ENCODE data around the gene DDIAS. TPM values are rescaled to one million over a fixed set of nuclear protein-coding genes. Genes with fewer than 3 reads are reported as not detected.
"Not testable (repeated sequence)": the region's sequence is repeated elsewhere in the genome, so short reads cannot be mapped to it uniquely, and the experiment has no call there.

The DDIAS gene
- total RNA-seq, 1 donor from 2014 or later, result 0.58 TPM

GRCh38 chr11:82959987-82960778 is 58.6 kb downstream of the DDIAS start:
- Histone ChIP-seq H3K27ac (replicated peaks) (no peak overlapping the region), H3K27me3 (ENCODE audit: low read depth) (no peaks in the 10 kb centered on the region), H3K4me1 (no peaks in the 10 kb centered on the region), H3K4me3 (no peak overlapping the region), H3K9me3 (replicated peaks) (no peaks in the 10 kb centered on the region), H3K36me3 (no peaks in the 10 kb centered on the region)
- intact Hi-C loops (cut with micrococcal nuclease), result no loop called here
- no peak for DNase-seq
- no peak for TF ChIP-seq CTCF (IDR thresholded peaks at IDR 0.05; ENCODE audit: borderline replicate concordance)

- intact Hi-C loops (cut with micrococcal nuclease), result no loop called here
- no peak for TF ChIP-seq CTCF (IDR thresholded peaks at IDR 0.05; ENCODE audit: borderline replicate concordance)
- no peak for DNase-seq
- Histone ChIP-seq H3K4me1 (no peaks in the 10 kb centered on the region), H3K9me3 (replicated peaks) (no peaks in the 10 kb centered on the region), H3K27me3 (ENCODE audit: low read depth) (no peaks in the 10 kb centered on the region), H3K27ac (replicated peaks) (no peak overlapping the region), H3K4me3 (no peak overlapping the region), H3K36me3 (no peaks in the 10 kb centered on the region)
Measured at GRCh38 chr11:82960779-82961143, 59.2 kb downstream of the DDIAS start.

GRCh38 chr11:82962021-82962420 is 60.5 kb downstream of the DDIAS start:
- H3K9me3 ChIP-seq (replicated peaks); H3K36me3 ChIP-seq; H3K27ac ChIP-seq (replicated peaks); intact Hi-C loops (cut with micrococcal nuclease); DNase-seq; H3K4me1 ChIP-seq; H3K27me3 ChIP-seq (ENCODE audit: low read depth); H3K4me3 ChIP-seq: not testable (repeated sequence)

GRCh38 chr11:82967381-82967780 is 65.8 kb downstream of the DDIAS start:
- DNase-seq, result no peak
- intact Hi-C loops (cut with micrococcal nuclease), result no loop called here
- TF ChIP-seq CTCF (IDR thresholded peaks at IDR 0.05; ENCODE audit: borderline replicate concordance), result no peak
- Histone ChIP-seq H3K27me3 (ENCODE audit: low read depth) (no peaks in the 10 kb centered on the region), H3K4me3 (no peak overlapping the region), H3K4me1 (no peaks in the 10 kb centered on the region), H3K36me3 (no peaks in the 10 kb centered on the region), H3K27ac (replicated peaks) (no peak overlapping the region), H3K9me3 (replicated peaks) (no peaks in the 10 kb centered on the region)

- no peak for TF ChIP-seq CTCF (IDR thresholded peaks at IDR 0.05; ENCODE audit: borderline replicate concordance)
- intact Hi-C loops (cut with micrococcal nuclease), result no loop called here
- Histone ChIP-seq H3K4me1 (no peaks in the 10 kb centered on the region), H3K36me3 (no peaks in the 10 kb centered on the region), H3K27ac (replicated peaks) (no peak overlapping the region), H3K4me3 (no peak overlapping the region), H3K27me3 (ENCODE audit: low read depth) (no peaks in the 10 kb centered on the region), H3K9me3 (replicated peaks) (no peaks in the 10 kb centered on the region)
- no peak for DNase-seq
Measured at GRCh38 chr11:82969811-82970210, 68.3 kb downstream of the DDIAS start.

GRCh38 chr11:82970507-82971083 is 69.1 kb downstream of the DDIAS start:
- H3K36me3 ChIP-seq; H3K27me3 ChIP-seq (ENCODE audit: low read depth); intact Hi-C loops (cut with micrococcal nuclease); H3K27ac ChIP-seq (replicated peaks); H3K9me3 ChIP-seq (replicated peaks); DNase-seq; H3K4me1 ChIP-seq: not testable (repeated sequence)
- H3K4me3 ChIP-seq, result peak overlapping the region; percentile 34

- H3K27ac ChIP-seq (replicated peaks); DNase-seq; intact Hi-C loops (cut with micrococcal nuclease); H3K4me3 ChIP-seq; H3K4me1 ChIP-seq; H3K36me3 ChIP-seq; H3K27me3 ChIP-seq (ENCODE audit: low read depth); H3K9me3 ChIP-seq (replicated peaks): not testable (repeated sequence)
Measured at GRCh38 chr11:82971519-82971946, 70.0 kb downstream of the DDIAS start.

All from left ventricle myocardium inferior (tissue), 1 donor.